ENCODE measurements around the gene EHD2.
"Not testable (repeated sequence)": the region's sequence is repeated elsewhere in the genome, so short reads cannot be mapped to it uniquely, and the experiment has no call there.

Gene EHD2

GRCh38 chr19:47786566-47786965, 73.3 kb downstream of the EHD2 start:
- no peak overlapping the region for H3K27ac ChIP-seq
- TF ChIP-seq CTCF (conservative IDR thresholded peaks at IDR 0.05) = no peak

GRCh38 chr19:47787307-47787706, 74.1 kb downstream of the EHD2 start:
- H3K27ac ChIP-seq = not testable (repeated sequence)

DNA sequence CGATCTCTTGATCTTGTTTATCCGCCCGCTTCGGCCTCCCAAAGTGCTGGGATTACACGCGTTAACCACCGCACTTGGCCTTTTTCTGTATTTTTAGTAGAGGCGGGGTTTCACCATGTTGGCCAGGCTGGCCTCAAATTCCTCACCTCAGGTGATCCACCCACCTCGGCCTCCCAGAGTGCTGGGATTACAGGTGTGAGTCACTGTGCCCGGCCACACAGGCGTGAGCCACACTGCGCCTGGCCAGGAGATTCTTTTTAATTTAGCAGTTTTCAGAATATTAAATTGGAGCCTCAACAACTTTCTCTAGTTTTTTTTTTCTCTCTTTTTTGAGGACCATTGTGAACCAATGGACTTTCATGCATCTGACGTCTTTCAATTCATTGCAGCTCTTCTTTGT, 76.6 kb downstream of the EHD2 start:
- not testable (repeated sequence) for H3K27ac ChIP-seq

GRCh38 chr19:47790398-47790814, 77.2 kb downstream of the EHD2 start:
- H3K27ac ChIP-seq = no peak overlapping the region
- TF ChIP-seq CTCF (conservative IDR thresholded peaks at IDR 0.05) = peak; percentile 91

GRCh38 chr19:47792616-47793015, 79.4 kb downstream of the EHD2 start:
- no peak overlapping the region for H3K27ac ChIP-seq
- TF ChIP-seq CTCF (conservative IDR thresholded peaks at IDR 0.05) = no peak
